Stimulated activated CD4-positive, alpha-beta T cell treated with anti-CD3 and anti-CD28 coated beads, Interleukin-1b, Interleukin-23, amount 100 ng/mL, for 24 hours (primary cell): ENCODE measurements around the gene PARD3B.

ENCODE experiments used
- DNase-seq, 4 experiments: peaks; one replicate each; pipeline ENCODE4 v3.0.0-alpha.2; 2020; ENCODE audit warnings: low read depth in 4 of 4, low spot score in 1 of 4

PARD3B gene

DNA sequence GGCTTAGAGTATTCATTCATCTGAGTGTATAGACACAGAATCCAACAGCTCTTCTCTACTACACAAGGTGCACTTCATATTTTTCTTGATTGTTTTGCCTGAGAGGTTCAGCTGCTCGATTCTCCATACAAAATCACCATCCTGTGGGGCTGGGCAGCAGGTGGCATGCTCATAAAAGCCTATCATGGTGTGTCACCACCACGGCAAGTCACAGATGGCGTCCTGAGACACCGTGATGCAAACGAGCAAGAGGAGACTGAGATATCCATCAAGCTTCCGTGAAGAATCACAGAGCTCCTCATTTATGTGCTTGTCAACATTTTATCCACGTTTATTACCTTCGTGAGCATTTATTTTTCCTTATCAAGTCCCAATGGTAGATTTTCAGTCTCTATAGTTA, 1114.6 kb downstream of the PARD3B start:
- no peak for DNase-seq

DNA sequence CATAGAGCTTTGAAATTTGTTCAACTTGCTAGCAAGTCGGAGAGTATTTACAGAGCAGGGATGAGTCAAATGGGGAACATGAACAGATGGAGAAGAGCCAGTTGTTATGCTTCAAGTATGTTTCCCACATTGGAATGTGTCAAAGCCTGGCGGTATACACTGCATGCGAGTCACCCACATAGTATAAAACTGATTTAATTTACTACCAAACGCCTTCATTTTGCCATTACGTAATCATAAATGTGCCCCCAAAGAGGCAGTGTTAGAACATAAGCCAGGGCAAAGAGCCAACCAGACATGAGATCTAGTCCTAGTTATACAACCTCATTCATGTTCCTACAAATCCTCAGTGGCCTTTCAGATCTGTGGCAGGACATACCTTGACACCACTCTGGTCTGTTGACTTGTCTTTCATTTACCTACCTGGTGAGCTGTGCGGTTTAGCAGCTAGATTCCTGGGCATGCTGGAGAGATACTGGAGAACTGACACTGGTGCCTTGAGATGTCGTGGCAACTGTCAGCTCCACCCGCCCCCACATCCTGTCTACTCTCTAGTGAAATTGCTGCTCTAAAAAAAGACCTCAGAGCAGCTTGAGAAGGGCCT, 1115.3 kb downstream of the PARD3B start:
- peak in 1 of 4 experiments; percentile 13 for DNase-seq

DNA sequence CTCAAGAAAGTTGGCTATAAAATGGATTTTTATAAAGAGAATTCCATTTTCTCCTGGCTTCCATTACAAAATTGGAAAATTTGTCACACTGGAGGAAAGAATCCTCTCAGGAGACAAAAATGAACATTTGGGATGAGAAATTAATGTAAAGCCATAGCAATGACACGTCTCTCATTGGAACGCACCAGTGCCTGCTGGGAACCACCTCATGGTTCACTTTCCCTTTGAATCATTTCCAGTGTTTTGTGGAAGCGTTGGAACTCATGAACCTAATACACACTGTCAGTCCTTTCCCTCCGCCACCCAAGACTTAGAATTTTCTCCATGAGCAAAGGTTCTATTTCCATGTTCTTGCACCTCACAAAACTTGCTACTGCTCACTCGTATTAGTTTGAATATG, 1116.0 kb downstream of the PARD3B start:
- no peak for DNase-seq

DNA sequence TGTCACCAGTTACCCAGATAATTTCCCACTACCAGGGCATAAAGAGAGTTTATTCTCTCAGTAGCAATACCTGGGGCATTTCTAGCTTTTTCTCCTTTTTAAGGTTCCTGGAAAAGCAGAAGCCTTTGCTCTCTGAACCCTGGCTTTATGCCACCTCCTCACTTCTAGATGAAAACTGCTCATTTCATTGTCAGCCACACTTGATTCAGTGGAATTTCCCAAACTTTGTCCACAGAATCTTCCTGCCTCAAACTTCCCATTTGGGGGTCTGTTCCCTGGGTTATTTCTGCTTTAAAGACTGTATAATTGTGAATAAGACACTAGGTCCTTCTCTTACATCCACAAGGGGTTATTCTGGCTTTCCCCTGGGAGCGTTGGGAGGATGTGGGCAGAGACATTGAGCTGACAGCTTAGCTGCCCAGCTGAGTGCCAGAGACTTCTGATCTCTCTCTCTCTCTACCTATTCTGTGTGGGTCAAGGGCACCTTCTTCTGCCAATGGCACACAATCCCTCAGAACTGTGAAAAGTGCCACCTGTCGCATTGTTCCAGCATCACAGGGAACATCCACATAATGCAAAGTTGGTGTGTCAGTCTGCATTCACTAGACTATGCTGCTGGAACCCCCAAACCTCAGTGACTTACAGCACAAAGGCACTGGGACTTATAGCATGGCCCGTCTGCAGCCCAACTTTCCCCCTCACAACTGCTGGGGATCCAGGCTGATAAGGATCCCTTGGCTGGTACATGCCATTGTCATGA, 1117.1 kb downstream of the PARD3B start:
- DNase-seq, result no peak

DNA sequence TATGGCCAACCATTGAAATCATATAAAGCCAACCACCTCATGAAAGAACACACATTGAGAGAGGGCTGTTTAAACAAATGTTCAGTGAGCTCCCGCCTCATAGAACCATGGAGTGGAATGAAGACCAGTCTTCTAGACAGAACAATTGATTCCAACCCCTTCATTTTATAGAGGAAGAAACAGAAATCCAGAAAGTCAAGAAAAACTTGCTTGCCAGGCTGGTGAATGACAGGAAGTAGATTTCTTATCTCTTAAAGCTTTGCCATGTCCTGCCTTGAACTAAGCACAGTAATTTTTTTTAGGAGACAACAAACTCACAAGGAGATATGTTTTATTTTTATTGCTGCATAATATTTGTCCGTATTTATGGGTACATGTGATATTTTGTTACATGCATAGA, 1120.5 kb downstream of the PARD3B start:
- DNase-seq, result no peak
